GM10266 (cell line): ENCODE data around the gene LENG9.
A peak's percentile ranks its signal among the peaks of the same experiment; 100 is the strongest.

Experiments
- DNase-seq: peaks from one replicate; pipeline ENCODE4 v3.0.0; 2012; ENCODE audit errors: extremely low spot score
- CTCF ChIP-seq: IDR thresholded peaks from 2 replicates; pipeline ENCODE4 v1.5.1; 2012; ENCODE audit warnings: mild to moderate bottlenecking, low read depth; ENCODE audit not compliant: control insufficient read depth, insufficient read depth; ENCODE audit errors: missing control alignments

The LENG9 gene

GRCh38 chr19:54430306-54431254, 33.0 kb downstream of the LENG9 start:
- peak; percentile 24 for TF ChIP-seq CTCF

GRCh38 chr19:54429545-54430227, 33.9 kb downstream of the LENG9 start:
- no peak for TF ChIP-seq CTCF
- peak; percentile 25 for DNase-seq

More at GRCh38 chr19:54430306-54431254, 33.0 kb downstream of the LENG9 start:
- peak; percentile 75 for DNase-seq

- DNase-seq: peak; percentile 28
- TF ChIP-seq CTCF: no peak
Measured at GRCh38 chr19:54429176-54429495, 34.4 kb downstream of the LENG9 start.

- DNase-seq: no peak
- no peak for TF ChIP-seq CTCF
Measured at GRCh38 chr19:54428323-54429175, 35.0 kb downstream of the LENG9 start.

- no peak for DNase-seq
- no peak for TF ChIP-seq CTCF
Measured at GRCh38 chr19:54427586-54427985, 36.0 kb downstream of the LENG9 start.

GRCh38 chr19:54426291-54426931, 37.2 kb downstream of the LENG9 start:
- DNase-seq: no peak
- TF ChIP-seq CTCF: no peak
